Thyroid gland (tissue), 4 donors: ENCODE data around the gene MAS1L. TPM values are rescaled to one million over a fixed set of nuclear protein-coding genes. Genes with fewer than 3 reads are reported as not detected.

ENCODE experiments used
- DNase-seq, 2 donors: peaks; one replicate each; pipeline ENCODE4 v3.0.0-alpha.2; 2019
- H3K27ac ChIP-seq, 3 donors: fragments of 200-600 bp; sonication (generic); 1 replicate in 2 of 3; 2 replicates in 1 of 3; pipeline ENCODE4 v1.5.1; 2016 to 2019; ENCODE audit warnings: mild to moderate bottlenecking in 1 of 3, moderate library complexity in 1 of 3
- H3K27me3 ChIP-seq: fragments of 200-600 bp; sonication (generic); one replicate; pipeline ENCODE4 v1.5.1; 2019
- H3K36me3 ChIP-seq, 2 donors: fragments of 200-600 bp; sonication (generic); one replicate each; pipeline ENCODE4 v1.5.1; 2016 to 2019
- H3K4me1 ChIP-seq, 2 donors: fragments of 200-600 bp; sonication (generic); one replicate each; pipeline ENCODE4 v1.5.1; 2017 to 2019
- H3K4me3 ChIP-seq, 3 donors: fragments of 200-600 bp; sonication (generic); replicated peaks in 1 of 3; 1 replicate in 2 of 3; 2 replicates in 1 of 3; pipeline ENCODE4 v1.5.1; 2016; ENCODE audit warnings: mild to moderate bottlenecking in 1 of 3
- H3K9me3 ChIP-seq: fragments of 200-600 bp; sonication (generic); one replicate; pipeline ENCODE4 v1.5.1; 2017
- POLR2A ChIP-seq, 2 donors: fragments of 450-650 bp; IDR thresholded peaks; one replicate each; pipeline ENCODE4 v1.6.1; 2017; ENCODE audit warnings: antibody characterized with exemption in 2 of 2, mild to moderate bottlenecking in 2 of 2, moderate library complexity in 1 of 2
- WGBS, 2 donors: methylation state at CpG; one replicate each; pipeline ENCODE4 v1.1.5; 2017; 5-methylcytosine and 5-hydroxymethylcytosine counted together
- intact Hi-C: fragments of 100-400 bp; cut with DNase I; formaldehyde crosslinking; loops from one replicate; pipeline ENCODE4 v1.15.1; 2023
- total RNA-seq, 4 donors: library from RNA; depleted of rRNA; stranded (reverse); fragments of >200 nt; gene quantifications; one replicate each; pipeline ENCODE4 v1.2.3, GENCODE V29; 2016
- TF ChIP-seq, protein P1 (sequence below), 6 experiments: fragments of 200-600 bp in 3 of 6; fragments of 450-650 bp in 3 of 6; sonication (generic) in 3 of 6; IDR thresholded peaks; one replicate each; pipeline ENCODE4 v1.5.1; 2016 to 2019; ENCODE audit warnings: antibody characterized with exemption in 6 of 6, mild to moderate bottlenecking in 2 of 6, inconsistent platforms in 1 of 6, moderate library complexity in 1 of 6

MAS1L gene, protein sequence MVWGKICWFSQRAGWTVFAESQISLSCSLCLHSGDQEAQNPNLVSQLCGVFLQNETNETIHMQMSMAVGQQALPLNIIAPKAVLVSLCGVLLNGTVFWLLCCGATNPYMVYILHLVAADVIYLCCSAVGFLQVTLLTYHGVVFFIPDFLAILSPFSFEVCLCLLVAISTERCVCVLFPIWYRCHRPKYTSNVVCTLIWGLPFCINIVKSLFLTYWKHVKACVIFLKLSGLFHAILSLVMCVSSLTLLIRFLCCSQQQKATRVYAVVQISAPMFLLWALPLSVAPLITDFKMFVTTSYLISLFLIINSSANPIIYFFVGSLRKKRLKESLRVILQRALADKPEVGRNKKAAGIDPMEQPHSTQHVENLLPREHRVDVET
- not detected for total RNA-seq

DNA sequence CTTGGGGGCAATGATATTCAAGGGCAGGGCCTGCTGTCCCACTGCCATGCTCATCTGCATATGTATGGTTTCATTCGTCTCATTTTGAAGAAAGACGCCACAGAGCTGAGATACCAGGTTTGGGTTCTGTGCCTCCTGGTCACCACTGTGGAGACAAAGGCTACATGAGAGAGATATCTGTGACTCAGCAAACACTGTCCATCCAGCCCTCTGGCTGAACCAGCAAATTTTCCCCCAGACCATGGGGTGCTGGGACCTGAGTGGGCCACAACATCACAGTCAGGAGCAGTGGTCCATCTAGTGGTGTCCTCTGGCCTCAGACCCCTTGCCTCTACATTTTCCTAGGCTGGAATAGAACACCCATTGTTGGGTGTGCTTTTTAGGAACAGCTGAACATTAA is at the start of gene MAS1L:
TSS of gene MAS1L (minus strand) at position 297 of the 400 bp plus-strand sequence. CDS start at position 243, 54 bp downstream.
- intact Hi-C loops: no loop called here
- Histone ChIP-seq H3K27ac (no peak within 1 kb of the TSS), H3K4me1 (no peaks in the 10 kb centered on the region), H3K36me3 (no peaks in the 10 kb centered on the region), H3K9me3 (no peaks in the 10 kb centered on the region), H3K4me3 (no peak within 1 kb of the TSS), H3K27me3 (no peaks in the 10 kb centered on the region)
- no peak for TF ChIP-seq POLR2A (IDR thresholded peaks at IDR 0.05)
- WGBS, 2 donors: 88 to 100% methylated on average over 1 to 2 of the region's 2 CpGs
- DNase-seq: no peak

DNA sequence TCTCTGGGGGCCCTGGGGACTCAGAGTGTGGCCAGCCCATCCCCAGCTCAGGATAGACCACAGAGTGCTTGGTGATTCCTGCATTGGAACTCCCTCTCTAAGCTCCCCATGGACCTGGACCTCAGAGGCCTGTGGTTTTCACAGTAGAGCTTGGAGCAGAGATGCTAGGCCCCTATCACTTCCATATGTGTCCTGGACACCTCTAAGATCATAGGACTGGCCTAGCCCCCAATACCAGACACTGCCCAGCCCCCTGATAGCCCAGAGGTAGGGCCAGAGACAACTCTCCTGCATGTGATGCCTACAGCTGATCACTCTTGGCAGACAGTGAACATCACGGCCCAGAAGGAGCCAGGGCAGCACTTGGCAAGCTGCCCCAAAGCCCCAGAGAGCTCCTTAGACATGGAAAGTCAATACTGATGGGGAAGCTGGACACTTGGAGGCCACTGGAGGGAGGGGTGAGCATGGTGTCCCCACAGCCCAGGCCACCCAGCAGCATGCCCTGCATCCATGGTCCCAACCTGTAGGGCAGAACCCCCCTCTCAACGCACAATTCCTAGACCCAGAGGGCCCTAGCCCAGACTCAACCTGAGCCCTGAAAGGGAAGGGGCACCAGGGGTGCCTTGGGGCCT is 44.7 kb upstream of the MAS1L start:
- no peak overlapping the region for H3K27ac ChIP-seq
- 28 to 70% methylated on average over 2 of the region's 2 CpGs for WGBS, 2 donors
- intact Hi-C loops: no loop called here
- H3K9me3 ChIP-seq: no peaks in the 10 kb centered on the region
- DNase-seq: no peak
- H3K4me3 ChIP-seq: no peak overlapping the region
- H3K27me3 ChIP-seq: no peaks in the 10 kb centered on the region
- H3K36me3 ChIP-seq: no peaks in the 10 kb centered on the region
- TF ChIP-seq, protein P1, sequence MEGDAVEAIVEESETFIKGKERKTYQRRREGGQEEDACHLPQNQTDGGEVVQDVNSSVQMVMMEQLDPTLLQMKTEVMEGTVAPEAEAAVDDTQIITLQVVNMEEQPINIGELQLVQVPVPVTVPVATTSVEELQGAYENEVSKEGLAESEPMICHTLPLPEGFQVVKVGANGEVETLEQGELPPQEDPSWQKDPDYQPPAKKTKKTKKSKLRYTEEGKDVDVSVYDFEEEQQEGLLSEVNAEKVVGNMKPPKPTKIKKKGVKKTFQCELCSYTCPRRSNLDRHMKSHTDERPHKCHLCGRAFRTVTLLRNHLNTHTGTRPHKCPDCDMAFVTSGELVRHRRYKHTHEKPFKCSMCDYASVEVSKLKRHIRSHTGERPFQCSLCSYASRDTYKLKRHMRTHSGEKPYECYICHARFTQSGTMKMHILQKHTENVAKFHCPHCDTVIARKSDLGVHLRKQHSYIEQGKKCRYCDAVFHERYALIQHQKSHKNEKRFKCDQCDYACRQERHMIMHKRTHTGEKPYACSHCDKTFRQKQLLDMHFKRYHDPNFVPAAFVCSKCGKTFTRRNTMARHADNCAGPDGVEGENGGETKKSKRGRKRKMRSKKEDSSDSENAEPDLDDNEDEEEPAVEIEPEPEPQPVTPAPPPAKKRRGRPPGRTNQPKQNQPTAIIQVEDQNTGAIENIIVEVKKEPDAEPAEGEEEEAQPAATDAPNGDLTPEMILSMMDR (IDR thresholded peaks at IDR 0.05): no peak
- TF ChIP-seq POLR2A (IDR thresholded peaks at IDR 0.05): no peak
- no peaks in the 10 kb centered on the region for H3K4me1 ChIP-seq

DNA sequence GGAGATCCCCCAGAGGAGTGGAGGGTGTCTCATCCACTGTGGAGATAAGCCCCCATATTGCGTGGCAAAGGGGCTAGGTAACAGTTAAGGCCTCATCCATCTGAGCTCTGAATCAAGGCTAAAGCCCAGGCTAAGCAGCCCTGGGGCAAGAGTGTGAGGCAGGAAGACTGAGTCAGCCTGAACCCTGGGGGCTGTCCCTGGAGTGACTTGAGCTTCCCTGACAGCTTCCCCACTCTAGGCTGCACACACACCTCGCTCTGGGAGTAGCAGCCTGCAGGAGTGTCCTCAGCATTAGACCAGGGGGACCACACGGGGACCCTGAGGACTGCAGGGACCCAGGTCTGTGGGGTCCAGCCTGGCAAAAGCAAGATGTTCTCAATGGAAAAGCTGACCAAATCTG is 43.9 kb upstream of the MAS1L start:
- 43 to 56% methylated on average over 1 of the region's 3 CpGs for whole genome bisulfite sequencing, 2 donors
- H3K4me1 ChIP-seq: no peaks in the 10 kb centered on the region
- intact Hi-C loops: no loop called here
- no peak overlapping the region for H3K4me3 ChIP-seq
- H3K27me3 ChIP-seq: no peaks in the 10 kb centered on the region
- no peaks in the 10 kb centered on the region for H3K9me3 ChIP-seq
- TF ChIP-seq POLR2A (IDR thresholded peaks at IDR 0.05): no peak
- TF ChIP-seq, protein P1 (IDR thresholded peaks at IDR 0.05): no peak
- no peaks in the 10 kb centered on the region for H3K36me3 ChIP-seq
- H3K27ac ChIP-seq: no peak overlapping the region
- no peak for DNase-seq

DNA sequence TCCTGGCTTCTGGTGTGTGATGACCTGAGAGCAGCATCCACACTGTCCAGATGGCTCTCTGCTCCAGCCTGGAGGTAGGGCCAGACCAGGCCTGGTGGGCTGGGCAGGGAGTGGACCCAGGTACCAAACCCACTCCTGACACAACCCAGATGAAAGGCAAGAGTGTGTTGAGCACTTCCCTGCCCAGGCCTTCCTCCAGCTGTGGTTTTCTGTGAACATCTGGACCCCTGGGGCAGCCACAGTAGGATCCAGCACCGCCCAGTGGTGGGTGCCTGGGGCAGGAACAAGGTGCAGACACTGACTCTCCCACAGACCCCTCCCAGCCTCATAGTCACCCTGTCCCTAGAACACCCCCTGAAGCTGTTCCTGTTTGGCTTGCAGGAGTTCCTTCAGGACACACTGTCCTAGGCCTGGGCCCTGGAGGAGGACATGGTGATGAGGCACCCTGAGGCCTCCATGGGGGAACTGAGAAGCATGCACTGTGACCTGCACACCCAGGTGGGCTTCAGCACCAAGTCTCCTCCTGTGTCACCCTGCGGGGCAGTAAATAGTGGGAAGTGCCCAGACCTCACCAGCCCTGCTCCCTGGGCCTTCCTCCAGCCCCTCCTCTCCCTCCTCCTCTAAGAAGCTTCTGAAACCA is 43.0 kb upstream of the MAS1L start:
- Histone ChIP-seq H3K9me3 (no peaks in the 10 kb centered on the region), H3K27me3 (no peaks in the 10 kb centered on the region), H3K4me1 (no peaks in the 10 kb centered on the region), H3K36me3 (no peaks in the 10 kb centered on the region), H3K27ac (no peak overlapping the region), H3K4me3 (no peak overlapping the region)
- no peak for DNase-seq
- intact Hi-C loops: no loop called here
- 67 to 100% methylated on average over 1 to 2 of the region's 2 CpGs for WGBS, 2 donors
- TF ChIP-seq POLR2A (IDR thresholded peaks at IDR 0.05): no peak
- TF ChIP-seq, protein P1 (IDR thresholded peaks at IDR 0.05): no peak

DNA sequence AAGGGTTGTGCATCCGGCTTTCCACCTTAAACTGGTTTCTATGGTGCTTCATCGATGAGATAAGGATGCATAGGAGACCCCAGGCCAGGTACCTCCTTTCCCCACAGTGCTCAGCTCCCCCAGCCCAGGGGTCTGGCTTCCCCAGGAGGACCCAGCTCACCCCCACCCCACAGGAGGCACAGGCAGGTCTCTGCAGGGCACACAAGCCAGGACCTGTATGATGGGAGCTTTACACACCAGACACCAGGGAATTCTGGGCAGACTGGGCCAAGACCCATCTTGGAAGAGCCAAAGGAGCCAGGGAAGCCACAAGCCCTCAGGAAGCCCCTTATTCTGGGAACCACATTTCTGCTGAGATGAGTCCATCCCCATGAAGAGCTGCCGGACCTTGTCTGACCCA is 42.2 kb upstream of the MAS1L start:
- H3K4me3 ChIP-seq: no peak overlapping the region
- H3K4me1 ChIP-seq: no peaks in the 10 kb centered on the region
- no peak for DNase-seq
- H3K27me3 ChIP-seq: no peaks in the 10 kb centered on the region
- H3K27ac ChIP-seq: no peak overlapping the region
- intact Hi-C loops: no loop called here
- H3K36me3 ChIP-seq: no peaks in the 10 kb centered on the region
- TF ChIP-seq POLR2A (IDR thresholded peaks at IDR 0.05): no peak
- TF ChIP-seq, protein P1 (IDR thresholded peaks at IDR 0.05): no peak
- H3K9me3 ChIP-seq: no peaks in the 10 kb centered on the region
- WGBS, 2 donors: 92 to 100% methylated on average over 3 of the region's 3 CpGs
